Hematopoietic multipotent progenitor cell treated with erythropoietin and hydrocortisone succinate and interleukin-3 and kit ligand, for 6 days (in vitro differentiated cells): ENCODE results near the gene MDH1.
"Not testable (repeated sequence)": the region's sequence is repeated elsewhere in the genome, so short reads cannot be mapped to it uniquely, and the experiment has no call there.

ENCODE experiments used
- DNase-seq: peaks from one replicate; pipeline ENCODE4 v3.0.0-alpha.2; 2015

MDH1 gene

DNA sequence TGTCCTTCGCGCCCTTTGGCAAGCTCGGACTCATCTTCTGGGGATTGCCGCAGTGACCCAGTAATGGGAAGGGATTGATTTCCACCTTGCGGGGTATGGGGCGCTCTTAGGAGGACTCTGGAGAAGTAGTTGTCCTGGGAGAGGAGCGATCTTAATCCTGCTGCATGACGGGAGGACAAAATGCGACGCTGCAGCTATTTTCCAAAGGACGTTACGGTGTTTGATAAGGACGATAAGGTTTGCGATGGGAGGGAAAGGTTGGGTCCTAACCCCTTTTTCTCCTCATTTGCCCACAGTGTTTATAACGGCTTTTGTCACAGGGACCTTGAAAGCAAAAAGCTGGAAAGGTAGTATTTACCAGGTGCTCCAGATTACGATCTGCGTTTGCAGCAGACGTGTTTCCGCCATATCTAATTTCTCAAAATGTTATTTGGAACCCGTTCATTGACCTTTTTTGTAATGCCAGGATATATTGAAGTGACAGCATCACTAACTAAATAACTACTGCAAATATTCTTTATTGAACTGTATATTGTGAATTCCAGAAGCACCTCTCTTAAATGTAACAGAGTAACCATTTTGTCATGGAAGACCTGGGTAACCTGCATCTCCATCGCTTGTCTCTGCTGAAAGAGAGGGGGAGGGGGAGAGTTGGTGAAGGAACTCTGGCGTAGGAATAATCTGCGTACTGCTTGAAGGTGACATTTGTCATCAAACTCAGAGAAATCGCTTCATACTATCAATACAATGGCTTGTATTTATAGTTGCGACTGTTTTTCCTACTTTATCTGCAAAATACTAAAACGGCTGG lies 590 bp downstream of the MDH1 start:
- DNase-seq = peak; percentile 40

DNA sequence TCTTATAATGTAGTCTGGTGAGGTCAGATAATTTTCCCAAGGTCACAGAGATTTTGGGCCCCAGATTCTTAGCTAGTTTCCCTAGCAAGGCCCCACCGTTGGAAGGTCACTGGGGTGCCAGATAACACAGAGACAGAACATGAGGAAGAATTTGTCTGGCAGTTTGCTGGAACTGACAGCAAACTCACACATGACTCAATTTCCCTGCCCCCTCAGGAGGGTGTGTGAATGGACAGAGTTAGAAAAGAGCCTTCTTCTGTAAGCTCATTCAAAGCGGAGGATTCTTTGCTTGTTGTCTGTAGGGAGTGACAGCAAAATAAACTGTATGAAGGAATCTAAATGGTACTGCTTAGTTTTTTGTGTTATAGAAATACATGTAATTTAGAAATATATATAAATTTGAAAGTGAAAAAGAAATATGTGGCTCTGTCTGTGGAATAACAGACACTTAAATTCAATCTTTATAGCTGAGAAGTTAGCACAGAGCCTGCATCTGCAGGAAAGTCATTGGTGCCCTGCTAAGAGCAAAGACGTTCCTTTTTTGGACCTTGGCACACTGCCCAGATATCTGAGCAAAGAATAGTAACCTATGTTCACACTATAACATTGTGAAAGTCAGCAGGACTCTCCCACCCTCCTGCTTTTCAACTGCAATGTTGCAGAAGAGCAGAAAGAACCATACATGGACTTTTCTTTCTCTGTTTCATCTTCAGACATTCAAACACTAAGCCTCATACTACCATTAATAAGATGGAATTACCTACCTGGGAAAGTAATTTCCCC lies 2.1 kb downstream of the MDH1 start:
- DNase-seq = peak; percentile 77

DNA sequence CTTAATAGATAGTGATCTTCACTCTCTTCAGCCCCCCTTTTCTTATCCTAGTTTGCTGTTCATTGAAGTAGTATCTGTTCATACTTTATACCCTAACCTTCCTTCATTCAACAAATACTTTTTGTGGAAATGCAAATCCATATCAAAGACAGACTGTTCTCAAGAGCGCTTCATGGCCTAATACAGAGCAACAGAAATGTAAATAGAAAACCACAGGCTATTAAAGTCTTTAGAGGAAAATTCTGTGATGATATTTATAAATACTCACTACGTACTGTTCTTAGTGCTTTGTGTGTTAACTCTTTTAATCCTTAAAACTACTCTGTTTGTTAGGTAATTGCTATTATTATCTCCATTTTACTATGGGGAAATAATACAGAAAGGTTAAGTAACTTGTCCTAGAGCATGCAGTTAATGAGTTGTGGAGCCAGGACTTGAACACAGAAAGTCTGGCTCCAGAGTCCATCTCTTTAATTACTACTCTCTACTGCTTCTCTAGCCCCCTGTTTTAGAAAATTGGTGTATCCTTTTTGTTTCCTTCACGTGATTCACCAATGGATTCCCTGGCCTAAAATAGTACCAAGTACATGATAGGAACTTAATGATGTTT lies 2.9 kb downstream of the MDH1 start:
- DNase-seq = no peak

GRCh38 chr2:63594660-63595059 lies 5.9 kb downstream of the MDH1 start:
- DNase-seq = peak; percentile 33

DNA sequence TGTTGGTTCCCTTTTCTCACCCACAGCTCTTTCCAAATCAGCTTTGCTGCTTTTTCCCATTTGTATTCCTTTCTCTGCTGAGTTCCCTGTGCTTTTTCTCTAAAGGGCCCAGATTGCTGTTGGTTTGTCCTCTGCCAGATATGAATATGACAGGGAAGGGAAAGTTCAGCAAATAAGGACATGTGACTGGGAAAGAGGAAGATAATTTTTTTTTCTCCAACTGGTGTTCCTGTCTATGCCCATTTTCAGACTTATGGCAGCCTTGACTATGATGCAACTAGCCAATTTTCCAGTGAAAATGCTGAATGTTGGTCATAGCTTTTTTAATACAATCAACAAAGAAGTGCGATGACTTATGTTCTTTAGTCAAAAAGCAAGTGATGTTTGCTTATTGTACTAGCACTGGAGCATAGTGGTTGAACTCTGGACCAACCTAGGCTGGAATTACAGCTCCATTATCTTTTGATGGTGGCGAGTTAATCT lies 7.7 kb downstream of the MDH1 start:
- no peak for DNase-seq

DNA sequence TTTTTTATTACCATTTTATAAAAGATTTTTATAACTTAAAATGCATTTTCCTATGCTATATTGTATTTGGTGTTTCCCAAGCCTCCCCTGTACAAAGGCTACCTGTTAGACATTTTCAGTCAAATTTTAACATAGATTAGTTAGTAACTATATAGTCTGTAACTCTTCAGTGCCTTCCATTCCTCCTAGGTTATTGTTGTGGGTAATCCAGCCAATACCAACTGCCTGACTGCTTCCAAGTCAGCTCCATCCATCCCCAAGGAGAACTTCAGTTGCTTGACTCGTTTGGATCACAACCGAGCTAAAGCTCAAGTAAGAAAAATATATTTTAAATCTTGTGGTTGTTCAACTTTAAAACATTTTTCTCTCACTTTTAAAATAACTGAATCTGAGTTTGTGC lies 10.2 kb downstream of the MDH1 start:
- DNase-seq = no peak

- DNase-seq = no peak
Observed at GRCh38 chr2:63600881-63601460, 12.2 kb downstream of the MDH1 start.

DNA sequence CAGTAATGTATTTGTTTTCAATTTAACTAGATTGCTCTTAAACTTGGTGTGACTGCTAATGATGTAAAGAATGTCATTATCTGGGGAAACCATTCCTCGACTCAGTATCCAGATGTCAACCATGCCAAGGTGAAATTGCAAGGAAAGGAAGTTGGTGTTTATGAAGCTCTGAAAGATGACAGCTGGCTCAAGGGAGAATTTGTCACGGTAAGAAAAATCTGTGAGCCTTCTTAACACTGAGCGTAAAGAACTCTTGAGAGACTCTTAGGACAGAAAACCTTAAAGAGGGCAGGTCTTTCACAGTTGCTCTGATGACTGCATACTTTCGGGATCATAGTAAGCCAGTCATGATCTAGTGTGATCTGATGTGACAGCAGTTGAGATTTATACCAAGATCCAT lies 15.9 kb downstream of the MDH1 start:
- no peak for DNase-seq

DNA sequence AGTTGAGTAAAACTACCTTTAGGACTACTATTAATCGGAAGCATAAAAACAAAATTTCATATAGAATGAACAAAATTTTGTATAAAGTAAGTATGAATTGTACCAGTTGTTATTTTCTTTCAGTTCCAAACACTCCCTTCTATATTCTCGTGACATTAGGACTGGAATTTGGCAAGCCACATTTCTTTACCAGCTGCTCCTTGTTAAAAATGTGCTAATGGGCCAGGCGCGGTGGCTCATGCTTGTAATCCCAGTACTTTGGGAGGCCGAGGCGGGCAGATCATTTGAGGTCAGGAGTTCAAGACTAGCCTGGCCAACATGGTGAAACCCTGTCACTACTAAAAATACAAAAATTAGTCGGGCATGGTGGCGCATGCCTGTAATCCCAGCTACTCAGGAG lies 20.1 kb downstream of the MDH1 start:
- not testable (repeated sequence) for DNase-seq

GRCh38 chr2:63610525-63610924 lies 21.8 kb downstream of the MDH1 start:
- no peak for DNase-seq

DNA sequence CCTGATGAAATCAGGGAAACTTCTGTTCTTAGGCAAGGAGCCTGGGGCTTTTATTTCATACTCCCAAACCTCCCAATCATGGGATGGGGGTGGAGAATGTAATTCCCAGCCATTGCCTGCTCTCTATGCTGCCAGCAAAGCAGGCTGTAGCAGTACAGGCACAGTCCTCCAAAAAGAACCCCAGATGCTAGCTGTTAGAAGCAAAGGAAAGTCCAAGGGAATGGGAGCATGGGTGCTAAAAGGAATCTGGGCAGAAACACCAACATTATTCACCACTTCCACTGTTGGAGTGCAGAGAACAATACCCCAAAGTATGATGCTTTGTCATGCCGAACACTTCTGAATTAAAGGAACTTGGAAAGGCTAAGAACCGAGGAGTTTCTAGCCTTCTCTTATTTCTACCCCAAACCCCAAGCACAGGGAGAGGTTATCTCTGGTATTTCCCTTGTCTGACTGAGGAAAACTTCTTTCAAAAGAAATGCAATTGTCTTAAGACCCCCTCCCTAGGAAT lies 24.7 kb downstream of the MDH1 start:
- DNase-seq = no peak

DNA sequence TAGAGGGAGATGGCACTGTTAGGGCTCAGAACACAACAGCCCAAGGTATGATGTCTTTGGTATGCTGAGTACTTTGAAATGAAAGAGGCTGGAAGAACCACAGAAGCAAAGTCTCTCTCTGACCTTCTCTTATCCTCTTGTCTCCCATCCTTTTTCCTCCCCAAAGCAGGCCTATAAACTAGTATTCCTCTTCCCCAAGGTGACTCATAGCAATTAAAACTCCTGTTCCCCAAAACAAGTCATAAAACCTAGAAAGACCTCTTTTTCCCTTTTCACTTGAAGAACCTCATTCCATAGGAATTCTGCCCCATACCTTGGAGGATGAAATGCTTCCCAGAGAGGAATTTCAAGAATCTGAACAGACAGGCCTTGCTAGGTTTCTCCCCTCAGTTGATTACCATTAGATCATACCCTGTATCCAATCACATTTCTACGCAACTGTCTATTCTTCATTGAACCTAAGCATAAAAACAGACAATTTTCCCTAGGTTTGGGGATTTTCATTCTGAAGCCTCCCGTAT lies 25.7 kb downstream of the MDH1 start:
- no peak for DNase-seq

GRCh38 chr2:63614983-63615945 lies 26.5 kb downstream of the MDH1 start:
- DNase-seq = no peak

GRCh38 chr2:63617366-63617765 lies 28.6 kb downstream of the MDH1 start:
- no peak for DNase-seq

DNA sequence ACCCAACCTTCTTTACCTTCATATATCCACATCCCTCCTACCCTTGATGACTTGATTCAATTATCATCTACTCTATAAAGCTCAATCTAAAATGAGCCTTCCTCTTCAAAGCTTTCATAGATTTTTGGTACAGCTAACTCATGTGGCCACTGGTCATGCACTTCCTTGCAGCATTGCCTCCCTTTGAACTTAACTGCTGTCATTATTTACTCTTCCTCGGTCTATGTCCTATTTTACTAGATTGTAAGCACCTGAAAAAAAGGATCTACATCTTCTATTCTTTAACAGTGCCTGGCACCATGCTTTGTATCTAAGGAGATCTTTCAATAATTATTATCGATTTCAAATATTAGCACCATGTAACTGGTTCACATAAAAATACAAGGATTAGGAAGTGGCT lies 30.6 kb downstream of the MDH1 start:
- no peak for DNase-seq

- no peak for DNase-seq
Observed at GRCh38 chr2:63622751-63623150, 34.0 kb downstream of the MDH1 start.

- DNase-seq = not testable (repeated sequence)
Observed at GRCh38 chr2:63623763-63624162, 35.0 kb downstream of the MDH1 start.

- no peak for DNase-seq
Observed at GRCh38 chr2:63627866-63628265, 39.1 kb downstream of the MDH1 start.

DNA sequence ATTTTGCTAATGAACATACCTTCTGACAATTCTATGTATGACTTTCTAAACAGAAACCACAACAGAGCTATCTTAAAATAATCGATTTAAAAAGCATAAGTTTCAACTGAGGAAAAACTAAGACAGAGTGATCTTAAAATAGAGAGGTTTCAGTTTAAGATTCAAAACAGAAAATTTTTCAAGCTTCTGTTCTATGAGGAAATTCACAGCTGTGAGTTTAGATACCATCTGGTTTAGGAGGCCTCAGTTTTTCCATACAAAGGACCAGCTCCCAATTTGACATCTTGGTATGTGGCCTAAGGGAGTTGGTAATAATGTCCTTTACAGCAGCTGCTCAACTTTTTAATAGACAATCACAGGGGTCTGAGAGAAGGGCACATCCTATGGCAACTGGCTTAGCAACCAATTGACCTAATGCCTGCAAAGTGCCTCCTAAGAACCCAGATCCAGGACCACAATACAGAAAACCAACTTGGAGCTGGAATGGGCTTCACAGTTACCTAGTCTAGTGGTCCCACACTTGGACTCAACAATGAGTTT lies 39.7 kb downstream of the MDH1 start:
- no peak for DNase-seq

DNA sequence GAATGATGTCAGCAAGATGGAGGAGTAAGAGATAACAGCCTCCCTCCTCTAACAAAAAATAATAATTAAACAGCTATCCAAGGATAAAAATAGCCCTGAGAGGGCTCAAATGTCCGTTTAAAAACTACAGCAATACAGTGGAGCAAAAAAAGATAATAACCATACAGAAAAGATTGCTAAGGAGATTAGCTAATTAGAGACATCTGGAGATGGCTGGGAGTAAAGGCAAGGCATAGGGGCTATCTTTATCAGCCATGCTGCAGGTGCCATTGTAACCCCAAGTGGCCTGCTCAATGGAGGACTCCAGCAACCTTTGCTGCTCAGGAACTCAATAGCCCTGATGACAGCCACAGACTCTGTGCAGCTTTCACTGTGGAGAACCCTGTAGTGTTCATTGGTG lies 42.7 kb downstream of the MDH1 start:
- DNase-seq = peak; percentile 4

- DNase-seq = no peak
Observed at GRCh38 chr2:63632382-63632781, 43.6 kb downstream of the MDH1 start.
